Measurements from ENCODE around the gene IFT43. TPM values are rescaled to one million over a fixed set of nuclear protein-coding genes. Genes with fewer than 3 reads are reported as not detected.

IFT43 gene
- total and polyA plus RNA-seq, 9 of the 15 experiments (the other 6 are each of a cell fraction or from before 2014, with no cell fraction given) = 4.9 to 12.8 (median 8.0) TPM

DNA sequence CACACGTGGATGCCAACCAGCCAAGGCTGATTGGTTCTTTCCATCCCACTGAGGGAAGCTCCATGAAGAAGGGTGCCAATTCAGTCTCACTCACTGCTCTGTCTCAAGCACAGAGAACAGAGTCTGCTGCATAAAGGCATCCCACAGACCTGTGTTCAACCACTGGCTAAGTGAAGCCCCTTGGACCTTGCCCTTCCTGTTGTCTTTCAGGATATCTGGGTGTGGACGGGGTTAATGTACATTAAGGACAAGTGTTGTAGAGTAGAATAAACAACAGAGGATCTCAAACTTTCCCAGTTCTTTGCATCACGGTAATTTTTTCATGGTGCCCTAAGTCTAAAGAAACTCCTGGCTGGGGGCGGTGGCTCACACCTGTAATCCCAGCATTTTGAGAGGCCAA lies 133.0 kb downstream of the IFT43 start:
- H3K9ac ChIP-seq (ENCODE audit: insufficient read depth in 1 of 2, low read depth in 2 of 2, low read length in 2 of 2) = no peak overlapping the region
- POLR2A ChIA-PET = no interaction called here
- CTCF ChIA-PET (ENCODE audit: low intra/inter-chr PET ratio) = no interaction called here
- DNase-seq (ENCODE audit: extremely low read depth in 1 of 4, low spot score in 3 of 4) (no peak), ATAC-seq (no peak), FAIRE-seq (no peak)
- no peak overlapping the region for H3K4me3 ChIP-seq
- H4K20me1 ChIP-seq (replicated peaks; ENCODE audit: control insufficient read depth, insufficient read depth, low read length) = 0 out of 2 replicates have a peak, but pooled peaks cover 2% of the 10 kb centered on the region
- H3K9me1 ChIP-seq (ENCODE audit: control insufficient read depth, insufficient read depth, low read length) = no peaks in the 10 kb centered on the region
- intact Hi-C loops (cut with micrococcal nuclease) = no loop called here
- H3K4me2 ChIP-seq (ENCODE audit: insufficient read depth, low read length) = no peak overlapping the region
- no TSS peak for BruUV-seq (replicated peaks)
- no peak overlapping the region for H2AFZ ChIP-seq (ENCODE audit: low read depth, low read length)
- H3K4me1 ChIP-seq (replicated peaks in 1 of 2; ENCODE audit: control insufficient read depth in 2 of 2, insufficient read depth in 2 of 2, low read length in 2 of 2) = no peaks in the 10 kb centered on the region
- H3K9me3 ChIP-seq (replicated peaks; ENCODE audit: control insufficient read depth, insufficient read depth, low read depth, low read length) = no peaks in the 10 kb centered on the region
- no peaks in the 10 kb centered on the region for H3K79me2 ChIP-seq (ENCODE audit: control insufficient read depth, insufficient read depth, low read length)
- TF ChIP-seq NELFE (IDR thresholded peaks at IDR 0.05; ENCODE audit: insufficient read depth, insufficient read length) (no peak), NEUROD1 (IDR thresholded peaks at IDR 0.05; ENCODE audit: borderline replicate concordance, low read depth, low read length, partially characterized antibody) (no peak), ZBED1 (IDR thresholded peaks at IDR 0.05) (no peak), CXXC5 (CRISPR knock-in tag; IDR thresholded peaks at IDR 0.05) (no peak)
- 3% methylated on average over 3 of the region's 4 CpGs for WGBS (ENCODE audit: insufficient coverage, low coverage, missing lambda C conversion rate)
- in situ Hi-C loops (cut with MboI) = no loop called here
- no peaks in the 10 kb centered on the region for H3K36me3 ChIP-seq (ENCODE audit: control insufficient read depth, insufficient read depth, low read length)
- H3K27me3 ChIP-seq (ENCODE audit: control insufficient read depth in 2 of 2, insufficient read depth in 2 of 2, low read length in 2 of 2) = peaks cover 4 to 39% of the 10 kb centered on the region in 2 experiments; a peak in 4 of 5 replicates
- no peak overlapping the region for H3K27ac ChIP-seq (ENCODE audit: extremely low read depth, low read depth, low read length)

DNA sequence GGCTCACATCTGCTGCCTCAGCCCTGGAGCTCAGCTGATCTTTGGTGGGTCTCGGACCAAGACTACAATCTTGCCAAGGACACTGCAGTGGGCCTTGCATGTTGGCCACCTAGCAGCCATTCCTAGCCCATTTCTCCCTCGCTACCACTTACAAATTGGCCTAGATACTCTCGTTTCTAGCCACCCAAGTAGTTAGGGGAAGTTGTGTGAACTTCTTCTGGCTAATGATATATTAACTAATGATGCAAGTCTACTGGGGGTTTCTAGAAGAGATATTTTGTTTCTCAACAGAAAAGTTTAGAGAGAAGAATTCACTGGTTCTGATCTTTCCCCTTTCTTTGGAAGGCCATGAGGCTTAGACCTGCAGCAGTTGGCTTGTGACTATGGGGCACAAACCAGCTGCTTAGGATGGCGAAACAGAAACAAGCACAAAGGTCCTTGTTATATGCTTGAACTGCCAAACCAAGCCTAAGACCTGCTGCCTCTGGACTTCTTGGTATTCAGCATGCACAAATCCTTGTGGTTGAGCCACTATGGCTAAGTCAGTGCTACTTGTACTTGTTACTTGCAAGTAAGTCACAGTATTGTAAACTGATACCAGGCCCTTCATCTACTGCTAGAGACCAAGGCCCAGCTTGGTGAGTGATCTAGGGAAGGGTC lies 135.7 kb downstream of the IFT43 start:
- H3K4me3 ChIP-seq = no peak overlapping the region
- H3K36me3 ChIP-seq (ENCODE audit: control insufficient read depth, insufficient read depth, low read length) = no peaks in the 10 kb centered on the region
- peaks cover 5 to 34% of the 10 kb centered on the region in 2 experiments; a peak in 4 of 5 replicates for H3K27me3 ChIP-seq (ENCODE audit: control insufficient read depth in 2 of 2, insufficient read depth in 2 of 2, low read length in 2 of 2)
- H2AFZ ChIP-seq (ENCODE audit: low read depth, low read length) = no peak overlapping the region
- FAIRE-seq = no peak
- no peak overlapping the region for H3K9ac ChIP-seq (ENCODE audit: insufficient read depth in 1 of 2, low read depth in 2 of 2, low read length in 2 of 2)
- no peak for ATAC-seq
- WGBS (ENCODE audit: insufficient coverage, low coverage, missing lambda C conversion rate) = 15% methylated on average over 4 of the region's 4 CpGs
- H3K4me2 ChIP-seq (ENCODE audit: insufficient read depth, low read length) = no peak overlapping the region
- POLR2A ChIA-PET = no interaction called here
- no peaks in the 10 kb centered on the region for H3K9me1 ChIP-seq (ENCODE audit: control insufficient read depth, insufficient read depth, low read length)
- intact Hi-C loops (cut with micrococcal nuclease) = no loop called here
- H3K9me3 ChIP-seq (replicated peaks; ENCODE audit: control insufficient read depth, insufficient read depth, low read depth, low read length) = no peaks in the 10 kb centered on the region
- H3K79me2 ChIP-seq (ENCODE audit: control insufficient read depth, insufficient read depth, low read length) = no peaks in the 10 kb centered on the region
- CTCF ChIA-PET (ENCODE audit: low intra/inter-chr PET ratio) = no interaction called here
- H3K27ac ChIP-seq (ENCODE audit: extremely low read depth, low read depth, low read length) = no peak overlapping the region
- H4K20me1 ChIP-seq (replicated peaks; ENCODE audit: control insufficient read depth, insufficient read depth, low read length) = no peaks in the 10 kb centered on the region; the same call in 1 of the 2 replicates
- in situ Hi-C loops (cut with MboI) = no loop called here
- BruUV-seq (replicated peaks) = no TSS peak
- no peaks in the 10 kb centered on the region; a peak in 1 of 5 replicates for H3K4me1 ChIP-seq (replicated peaks in 1 of 2; ENCODE audit: control insufficient read depth in 2 of 2, insufficient read depth in 2 of 2, low read length in 2 of 2)
- no peak for DNase-seq (ENCODE audit: extremely low read depth in 1 of 4, low spot score in 3 of 4)
- TF ChIP-seq FOXP4 (CRISPR knock-in tag; IDR thresholded peaks at IDR 0.05; ENCODE audit: borderline replicate concordance) (no peak), ETV6 (IDR thresholded peaks at IDR 0.05; ENCODE audit: borderline replicate concordance in 1 of 2, low read depth in 2 of 2, low read length in 1 of 2) (no peak), ETV6 (CRISPR knock-in tag; IDR thresholded peaks at IDR 0.05; ENCODE audit: borderline replicate concordance) (no peak), NFRKB (IDR thresholded peaks at IDR 0.05; ENCODE audit: low read depth) (no peak), RBM14 (IDR thresholded peaks at IDR 0.05; ENCODE audit: borderline replicate concordance, insufficient read depth, low read depth, low read length) (no peak), BRF1 (IDR thresholded peaks at IDR 0.05; ENCODE audit: borderline replicate concordance, extremely low read depth, insufficient read length) (no peak), KAT7 (CRISPR knock-in tag; IDR thresholded peaks at IDR 0.05; ENCODE audit: borderline replicate concordance) (no peak), PPARD (CRISPR knock-in tag; IDR thresholded peaks at IDR 0.05) (no peak), PTRF (tag; IDR thresholded peaks at IDR 0.05) (no peak), HMGN3 (IDR thresholded peaks at IDR 0.05; ENCODE audit: borderline replicate concordance, extremely low read depth, insufficient read length, low read depth, low read length) (no peak)

Measured in K562 (cell line).